H9 (cell line): ENCODE measurements around the gene GMEB1. TPM values are rescaled to one million over a fixed set of nuclear protein-coding genes. Genes with fewer than 3 reads are reported as not detected.

Experiments
- DNase-seq: peaks from one replicate; pipeline ENCODE4 v3.0.0-alpha.2; 2017
- H2AFZ ChIP-seq: one replicate; pipeline ENCODE4 v1.6.1; 2013; ENCODE audit warnings: mild to moderate bottlenecking, low read length, control low read depth, moderate library complexity
- H2AK5ac ChIP-seq: 2 replicates; pipeline ENCODE4 v1.6.1; 2013; ENCODE audit warnings: low read length, control low read depth, mixed read lengths; ENCODE audit not compliant: insufficient read length
- H2BK120ac ChIP-seq: one replicate; pipeline ENCODE4 v1.6.1; 2013; ENCODE audit warnings: low read depth, mild to moderate bottlenecking, low read length, control low read depth, inconsistent platforms; ENCODE audit not compliant: poor library complexity, severe bottlenecking
- H2BK12ac ChIP-seq: 2 replicates; pipeline ENCODE4 v1.6.1; 2013; ENCODE audit warnings: low read length, control low read depth, mixed read lengths, low read depth; ENCODE audit not compliant: insufficient read length
- H2BK15ac ChIP-seq: 2 replicates; pipeline ENCODE4 v1.6.1; 2013; ENCODE audit warnings: low read depth, low read length, control low read depth
- H2BK20ac ChIP-seq: one replicate; pipeline ENCODE4 v1.6.1; 2013; ENCODE audit warnings: low read depth, mild to moderate bottlenecking, low read length, control low read depth, inconsistent platforms; ENCODE audit not compliant: poor library complexity, severe bottlenecking
- H2BK5ac ChIP-seq: 2 replicates; pipeline ENCODE4 v1.6.1; 2013; ENCODE audit warnings: low read length, control low read depth, mixed read lengths; ENCODE audit not compliant: insufficient read length
- H3K14ac ChIP-seq: 2 replicates; pipeline ENCODE4 v1.6.1; 2013; ENCODE audit warnings: low read length, control low read depth; ENCODE audit not compliant: insufficient read depth
- H3K18ac ChIP-seq: 2 replicates; pipeline ENCODE4 v1.6.1; 2013; ENCODE audit warnings: low read depth, mild to moderate bottlenecking, mixed read lengths, low read length, control low read depth; ENCODE audit not compliant: insufficient read length
- H3K23ac ChIP-seq: 2 replicates; pipeline ENCODE4 v1.6.1; 2013; ENCODE audit warnings: low read length, control low read depth, mixed read lengths, low read depth; ENCODE audit not compliant: insufficient read length
- H3K23me2 ChIP-seq: 2 replicates; pipeline ENCODE4 v1.6.1; 2013; ENCODE audit warnings: low read depth, mild to moderate bottlenecking, mixed read lengths, low read length, control low read depth; ENCODE audit not compliant: insufficient read length, poor library complexity, severe bottlenecking
- H3K27ac ChIP-seq: 2 replicates; pipeline ENCODE4 v1.5.1; 2013; ENCODE audit warnings: low read length, control low read depth, mixed read lengths, low read depth; ENCODE audit not compliant: insufficient read length
- H3K27me3 ChIP-seq: 2 replicates; pipeline ENCODE4 v1.6.1; 2013; ENCODE audit warnings: low read length, control low read depth, inconsistent platforms; ENCODE audit not compliant: insufficient read depth
- H3K4ac ChIP-seq: 2 replicates; pipeline ENCODE4 v1.6.1; 2013; ENCODE audit warnings: low read depth, mild to moderate bottlenecking, control low read depth, inconsistent platforms, low read length, moderate library complexity
- H3K4me1 ChIP-seq: 2 replicates; pipeline ENCODE4 v1.6.1; 2013; ENCODE audit warnings: low read length, control low read depth, inconsistent platforms; ENCODE audit not compliant: insufficient read depth
- H3K4me2 ChIP-seq: 2 replicates; pipeline ENCODE4 v1.6.1; 2013; ENCODE audit warnings: low read length, control low read depth, mixed read lengths; ENCODE audit not compliant: insufficient read length, insufficient read depth
- H3K56ac ChIP-seq: 2 replicates; pipeline ENCODE4 v1.6.1; 2013; ENCODE audit warnings: low read depth, mild to moderate bottlenecking, mixed read lengths, low read length, control low read depth; ENCODE audit not compliant: insufficient read length
- H3K79me1 ChIP-seq: 2 replicates; pipeline ENCODE4 v1.6.1; 2013; ENCODE audit warnings: low read depth, mild to moderate bottlenecking, moderate library complexity, low read length, control low read depth, inconsistent platforms; ENCODE audit not compliant: insufficient read depth, poor library complexity, severe bottlenecking
- H3K79me2 ChIP-seq: 2 replicates; pipeline ENCODE4 v1.6.1; 2013; ENCODE audit warnings: low read length, control low read depth, inconsistent platforms; ENCODE audit not compliant: insufficient read depth
- H3K9ac ChIP-seq: 2 replicates; pipeline ENCODE4 v1.6.1; 2013; ENCODE audit warnings: low read length, control low read depth, mixed read lengths; ENCODE audit not compliant: insufficient read length; ENCODE audit errors: extremely low read depth
- H3K9me3 ChIP-seq: one replicate; pipeline ENCODE4 v1.6.1; 2013; ENCODE audit warnings: low read depth, low read length, inconsistent platforms; ENCODE audit not compliant: control insufficient read depth
- H3T11ph ChIP-seq: one replicate; pipeline ENCODE4 v1.6.1; 2013; ENCODE audit warnings: mild to moderate bottlenecking, low read length, control low read depth, inconsistent platforms
- H4K20me1 ChIP-seq: one replicate; pipeline ENCODE4 v1.6.1; 2013; ENCODE audit not compliant: control insufficient read depth, insufficient read length, insufficient read depth
- H4K5ac ChIP-seq: 2 replicates; pipeline ENCODE4 v1.6.1; 2013; ENCODE audit warnings: low read depth, mild to moderate bottlenecking, mixed read lengths, low read length, control low read depth; ENCODE audit not compliant: insufficient read length
- H4K8ac ChIP-seq: replicated peaks from 2 replicates; pipeline ENCODE4 v1.6.1; 2013; ENCODE audit warnings: low read length, control low read depth, mixed read lengths, low read depth; ENCODE audit not compliant: insufficient read length
- H4K91ac ChIP-seq: 2 replicates; pipeline ENCODE4 v1.6.1; 2013; ENCODE audit warnings: low read depth, mild to moderate bottlenecking, moderate library complexity, mixed read lengths, low read length, control low read depth; ENCODE audit not compliant: insufficient read length
- H3K27ac Mint-ChIP-seq, 3 experiments: 2 replicates in 2 of 3; 3 replicates in 1 of 3; pipeline ENCODE4 v1.8.0; 2020 to 2021; ENCODE audit warnings: mixed read lengths in 3 of 3, mild to moderate bottlenecking in 1 of 3, moderate library complexity in 1 of 3
- H3K27me3 Mint-ChIP-seq: 2 replicates; pipeline ENCODE4 v1.8.0; 2021; ENCODE audit warnings: low read depth, mild to moderate bottlenecking, moderate library complexity, mixed read lengths
- H3K36me3 Mint-ChIP-seq, 3 experiments: 2 replicates in 2 of 3; 3 replicates in 1 of 3; pipeline ENCODE4 v1.8.0; 2020 to 2021; ENCODE audit warnings: low read depth in 3 of 3, mixed read lengths in 3 of 3; ENCODE audit not compliant: insufficient read depth in 1 of 3
- H3K4me1 Mint-ChIP-seq, 2 experiments: 2 replicates each; pipeline ENCODE4 v1.8.0; 2020; ENCODE audit warnings: mixed read lengths in 2 of 2
- H3K4me3 Mint-ChIP-seq, 2 experiments: 2 replicates in 1 of 2; 3 replicates in 1 of 2; pipeline ENCODE4 v1.8.0; 2020 to 2021; ENCODE audit warnings: mild to moderate bottlenecking in 2 of 2, mixed read lengths in 2 of 2, moderate library complexity in 1 of 2
- H3K9me3 Mint-ChIP-seq, 2 experiments: 2 replicates in 1 of 2; 3 replicates in 1 of 2; pipeline ENCODE4 v1.8.0; 2020; ENCODE audit warnings: mild to moderate bottlenecking in 2 of 2, mixed read lengths in 2 of 2, moderate library complexity in 1 of 2
- WGBS: extraction: QIAGEN DNeasy Blood & Tissue Kit; methylation state at CpG from one replicate; pipeline ENCODE4 v1.1.7; 2013; ENCODE audit warnings: missing lambda C conversion rate, low lambda C conversion rate, mixed read lengths; ENCODE audit not compliant: insufficient read length; ENCODE audit errors: extremely low coverage; 5-methylcytosine and 5-hydroxymethylcytosine counted together
- total RNA-seq: library from RNA; stranded (reverse); gene quantifications from 2 replicates; pipeline ENCODE4 v1.2.1, GENCODE V29; 2021
- TF ChIP-seq, protein P1 (sequence below): fragments of 200-600 bp; sonication (generic); conservative IDR thresholded peaks from 3 replicates; pipeline ENCODE4 v1.8.0; 2021; ENCODE audit warnings: antibody characterized with exemption, mild to moderate bottlenecking

Gene GMEB1
- total RNA-seq, 1 experiment from 2014 or later = 17.0 TPM

DNA sequence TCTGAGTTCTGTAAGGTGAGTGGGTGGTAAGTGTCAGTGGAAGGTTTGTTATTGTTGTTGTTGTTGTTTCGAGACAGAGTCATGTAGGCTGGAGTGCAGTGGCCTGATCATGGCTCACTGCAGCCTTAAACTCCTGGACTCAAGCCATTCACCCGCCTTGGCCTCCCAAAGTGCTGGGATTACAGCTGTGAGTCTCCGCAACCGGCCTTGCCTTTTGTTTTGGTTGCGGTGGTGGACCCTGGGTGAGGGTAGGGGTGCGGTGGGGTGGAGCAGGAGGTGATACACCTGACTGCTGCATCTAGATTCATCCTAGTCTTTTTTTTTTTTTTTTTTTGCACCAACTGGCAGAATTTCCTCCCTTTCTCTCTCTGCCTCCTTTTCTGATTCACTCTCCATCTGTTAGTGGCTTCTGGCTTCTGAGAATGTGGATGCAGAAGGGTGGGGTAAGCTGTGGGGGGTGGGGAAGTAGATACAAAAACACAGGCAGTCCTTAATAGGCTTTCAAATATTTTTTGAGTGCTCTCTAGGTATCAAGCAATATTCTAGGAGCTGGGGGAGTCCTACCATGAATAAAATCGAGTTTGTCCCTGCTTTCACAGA is 4.6 kb upstream of the GMEB1 start:
- Histone ChIP-seq H3K27me3 (no peaks in the 10 kb centered on the region), H3K4me2 (no peak overlapping the region), H3K9me3 (no peaks in the 10 kb centered on the region), H3K9ac (no peak overlapping the region), H3K23me2 (no peaks in the 10 kb centered on the region), H3K14ac (no peak overlapping the region), H2AK5ac (no peak overlapping the region), H3K79me1 (no peaks in the 10 kb centered on the region), H3K79me2 (no peaks in the 10 kb centered on the region), H2BK5ac (no peak overlapping the region), H3T11ph (no peak overlapping the region), H4K5ac (no peak overlapping the region), H4K8ac (no peak overlapping the region), H4K91ac (no peak overlapping the region), H3K18ac (no peak overlapping the region), H2BK120ac (no peak overlapping the region), H3K27ac (no peak overlapping the region), H2AFZ (no peak overlapping the region), H2BK20ac (no peak overlapping the region), H2BK15ac (no peak overlapping the region), H3K23ac (no peak overlapping the region), H4K20me1 (no peaks in the 10 kb centered on the region), H3K4me1 (no peaks in the 10 kb centered on the region; the same call in 1 of the 2 replicates), H3K4ac (no peak overlapping the region), H2BK12ac (no peak overlapping the region), H3K56ac (no peak overlapping the region)
- no peak for DNase-seq
- Mint-ChIP-seq H3K36me3 (no peaks in the 10 kb centered on the region), H3K4me3 (no peak overlapping the region; a peak in 1 of 5 replicates), H3K27ac (peak overlapping the region in 1 of 3 experiments; percentile 56; a peak in 2 of 7 replicates), H3K4me1 (peaks cover 16 to 21% of the 10 kb centered on the region in 2 experiments), H3K27me3 (no peaks in the 10 kb centered on the region), H3K9me3 (no peaks in the 10 kb centered on the region)
- whole genome bisulfite sequencing = no CpG with 5 or more reads among the region's 7 CpGs
- TF ChIP-seq, protein P1, sequence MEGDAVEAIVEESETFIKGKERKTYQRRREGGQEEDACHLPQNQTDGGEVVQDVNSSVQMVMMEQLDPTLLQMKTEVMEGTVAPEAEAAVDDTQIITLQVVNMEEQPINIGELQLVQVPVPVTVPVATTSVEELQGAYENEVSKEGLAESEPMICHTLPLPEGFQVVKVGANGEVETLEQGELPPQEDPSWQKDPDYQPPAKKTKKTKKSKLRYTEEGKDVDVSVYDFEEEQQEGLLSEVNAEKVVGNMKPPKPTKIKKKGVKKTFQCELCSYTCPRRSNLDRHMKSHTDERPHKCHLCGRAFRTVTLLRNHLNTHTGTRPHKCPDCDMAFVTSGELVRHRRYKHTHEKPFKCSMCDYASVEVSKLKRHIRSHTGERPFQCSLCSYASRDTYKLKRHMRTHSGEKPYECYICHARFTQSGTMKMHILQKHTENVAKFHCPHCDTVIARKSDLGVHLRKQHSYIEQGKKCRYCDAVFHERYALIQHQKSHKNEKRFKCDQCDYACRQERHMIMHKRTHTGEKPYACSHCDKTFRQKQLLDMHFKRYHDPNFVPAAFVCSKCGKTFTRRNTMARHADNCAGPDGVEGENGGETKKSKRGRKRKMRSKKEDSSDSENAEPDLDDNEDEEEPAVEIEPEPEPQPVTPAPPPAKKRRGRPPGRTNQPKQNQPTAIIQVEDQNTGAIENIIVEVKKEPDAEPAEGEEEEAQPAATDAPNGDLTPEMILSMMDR = no peak
